ENCODE data around the gene MIEF1. TPM values are rescaled to one million over a fixed set of nuclear protein-coding genes. Genes with fewer than 3 reads are reported as not detected.

MIEF1 gene
- total and polyA plus RNA-seq, 8 donors: 16.1 to 28.5 (median 25.4) TPM

GRCh38 chr22:39492186-39492585 is 9.9 kb upstream of the MIEF1 start:
- H3K27ac ChIP-seq: no peak overlapping the region

GRCh38 chr22:39493759-39494158 is 8.3 kb upstream of the MIEF1 start:
- ATAC-seq: no peak
- Histone ChIP-seq H3K9me3 (no peaks in the 10 kb centered on the region), H3K4me3 (no peak overlapping the region), H3K4me1 (peaks cover 0 to 49% of the 10 kb centered on the region in 2 donors), H3K27ac (no peak overlapping the region), H3K36me3 (no peaks in the 10 kb centered on the region), H3K27me3 (no peaks in the 10 kb centered on the region)
- intact Hi-C loops (cut with DNase I): loop anchor here in 1 of 2 donors (5.0 kb wide), 1 partner anchor 34 kb away; no protein-coding TSS in a partner anchor
- DNase-seq: peak in 1 of 4 donors; percentile 0
- no peak for TF ChIP-seq CTCF (IDR thresholded peaks at IDR 0.05)

More at GRCh38 chr22:39492186-39492585, 9.9 kb upstream of the MIEF1 start:
- peaks cover 0 to 49% of the 10 kb centered on the region in 2 donors for H3K4me1 ChIP-seq
- H3K9me3 ChIP-seq: no peaks in the 10 kb centered on the region
- H3K36me3 ChIP-seq: no peaks in the 10 kb centered on the region
- DNase-seq: no peak
- H3K4me3 ChIP-seq: no peak overlapping the region
- no peak for TF ChIP-seq CTCF (IDR thresholded peaks at IDR 0.05)
- H3K27me3 ChIP-seq: no peaks in the 10 kb centered on the region
- ATAC-seq: no peak
- intact Hi-C loops (cut with DNase I): loop anchor here in 1 of 2 donors (5.0 kb wide), 1 partner anchor 35 kb away; no protein-coding TSS in a partner anchor

- Histone ChIP-seq H3K4me1 (peaks cover 0 to 45% of the 10 kb centered on the region in 2 donors), H3K27me3 (no peaks in the 10 kb centered on the region), H3K36me3 (no peaks in the 10 kb centered on the region), H3K9me3 (no peaks in the 10 kb centered on the region), H3K27ac (peak overlapping the region in 1 of 2 donors; percentile 57), H3K4me3 (no peak overlapping the region)
- intact Hi-C loops (cut with DNase I): loop anchor here in 1 of 2 donors (5.0 kb wide), 1 partner anchor 33 kb away; no protein-coding TSS in a partner anchor
- TF ChIP-seq CTCF (IDR thresholded peaks at IDR 0.05): no peak
- ATAC-seq (peak; percentile 10), DNase-seq (no peak)
Measured at GRCh38 chr22:39494471-39495120, 7.5 kb upstream of the MIEF1 start.

GRCh38 chr22:39496131-39496838 is 5.8 kb upstream of the MIEF1 start:
- TF ChIP-seq CTCF (IDR thresholded peaks at IDR 0.05): peak; percentile 80 to 84
- Histone ChIP-seq H3K36me3 (no peaks in the 10 kb centered on the region), H3K27ac (peak overlapping the region in 1 of 2 donors; percentile 57), H3K4me3 (no peak overlapping the region), H3K27me3 (no peaks in the 10 kb centered on the region), H3K9me3 (no peaks in the 10 kb centered on the region), H3K4me1 (peaks cover 5 to 40% of the 10 kb centered on the region in 2 donors)
- peak in 2 of 4 donors; percentile 67 to 68 for DNase-seq
- ATAC-seq: peak; percentile 84
- intact Hi-C loops (cut with DNase I): no loop called here

- H3K9me3 ChIP-seq: no peaks in the 10 kb centered on the region
- ATAC-seq: no peak
- H3K27ac ChIP-seq: no peak overlapping the region
- H3K27me3 ChIP-seq: no peaks in the 10 kb centered on the region
- no peak overlapping the region for H3K4me3 ChIP-seq
- peaks cover 11 to 46% of the 10 kb centered on the region in 2 donors for H3K4me1 ChIP-seq
- H3K36me3 ChIP-seq: no peaks in the 10 kb centered on the region
- intact Hi-C loops (cut with DNase I): no loop called here
- DNase-seq: no peak
- TF ChIP-seq CTCF (IDR thresholded peaks at IDR 0.05): no peak
Measured at GRCh38 chr22:39497429-39497828, 4.7 kb upstream of the MIEF1 start.
